Measurements from ENCODE around the gene MYO1E. TPM values are rescaled to one million over a fixed set of nuclear protein-coding genes. Genes with fewer than 3 reads are reported as not detected.
A peak's percentile ranks its signal among the peaks of the same experiment; 100 is the strongest.

Gene MYO1E
- total RNA-seq, 1 donor from 2014 or later = 71.3 TPM

DNA sequence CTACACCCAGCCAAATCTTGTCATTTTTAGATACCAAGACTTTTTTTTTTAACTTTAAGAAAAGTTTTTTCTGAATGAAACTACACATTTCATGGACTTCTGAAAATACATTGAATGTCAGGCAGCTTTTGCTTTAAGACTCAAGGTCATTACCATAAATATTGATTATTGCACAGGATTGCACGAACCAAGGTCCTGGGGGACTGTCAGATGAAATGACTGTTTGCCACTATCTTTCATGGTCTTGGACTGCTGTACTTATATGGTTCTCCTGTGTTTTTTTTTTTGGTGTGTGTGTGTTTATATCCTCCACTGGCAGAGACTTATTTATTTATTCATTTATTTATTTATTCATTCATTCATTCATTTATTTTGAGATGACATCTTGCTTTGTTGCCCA is 6.9 kb upstream of the MYO1E start:
- DNase-seq (ENCODE audit: low spot score) = no peak
- Mint-ChIP-seq H3K27me3 (ENCODE audit: low read depth) (peaks cover 7% of the 10 kb centered on the region), H3K4me3 (ENCODE audit: low read depth) (no peak overlapping the region), H3K36me3 (ENCODE audit: low read depth) (no peaks in the 10 kb centered on the region), H3K27ac (no peak overlapping the region), H3K9me3 (no peaks in the 10 kb centered on the region), H3K4me1 (ENCODE audit: low read depth) (peaks cover 7% of the 10 kb centered on the region)
- intact Hi-C loops (cut with micrococcal nuclease) = loop anchor here (10.0 kb wide), 1 partner anchor 115 kb away; no protein-coding TSS in a partner anchor

DNA sequence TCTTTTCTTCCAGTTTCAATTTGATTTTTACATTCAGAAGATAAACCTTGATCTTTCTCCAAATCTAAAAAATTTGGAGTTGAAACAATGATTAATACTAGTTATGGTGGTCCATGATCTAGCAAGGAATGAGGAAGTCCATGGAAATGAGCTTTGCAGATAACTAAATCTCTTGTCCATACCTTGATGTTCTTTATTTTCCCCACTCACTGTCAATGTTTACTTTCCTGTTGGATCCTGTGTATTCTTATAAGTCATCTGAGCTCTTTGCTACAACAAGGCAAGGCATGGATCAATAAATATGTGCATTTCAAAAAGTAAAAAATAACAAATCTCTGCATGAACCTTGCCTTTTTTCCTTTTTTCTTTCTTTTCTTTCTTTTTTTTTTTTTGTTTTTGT is 6.2 kb upstream of the MYO1E start:
- intact Hi-C loops (cut with micrococcal nuclease) = loop anchor here (10.0 kb wide), 1 partner anchor 116 kb away; no protein-coding TSS in a partner anchor
- Mint-ChIP-seq H3K36me3 (ENCODE audit: low read depth) (no peaks in the 10 kb centered on the region), H3K4me3 (ENCODE audit: low read depth) (no peak overlapping the region), H3K27ac (no peak overlapping the region), H3K4me1 (ENCODE audit: low read depth) (peaks cover 7% of the 10 kb centered on the region), H3K27me3 (ENCODE audit: low read depth) (peaks cover 13% of the 10 kb centered on the region), H3K9me3 (no peaks in the 10 kb centered on the region)
- no peak for DNase-seq (ENCODE audit: low spot score)

DNA sequence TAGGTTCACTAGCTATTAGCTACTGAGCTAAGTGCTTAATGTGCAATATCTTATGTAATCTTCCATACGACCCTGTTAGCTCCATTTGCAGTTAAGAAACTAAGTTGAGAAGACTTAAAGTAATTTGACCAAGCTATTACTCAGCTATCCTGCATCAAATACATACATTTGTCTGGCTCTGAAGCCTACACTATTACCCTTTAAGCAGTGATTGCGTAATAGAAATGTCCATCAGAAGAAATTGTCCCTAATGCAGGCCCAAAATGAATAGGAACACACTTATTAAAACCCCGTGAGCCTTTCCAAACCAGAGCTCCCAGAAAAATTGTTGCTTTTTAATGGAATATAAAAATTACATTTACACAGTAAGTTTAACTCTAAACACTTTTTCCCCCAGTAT is 5.3 kb upstream of the MYO1E start:
- no peaks in the 10 kb centered on the region for H3K9me3 Mint-ChIP-seq
- H3K27me3 Mint-ChIP-seq (ENCODE audit: low read depth) = peaks cover 21% of the 10 kb centered on the region
- intact Hi-C loops (cut with micrococcal nuclease) = loop anchor here (10.0 kb wide), 1 partner anchor 117 kb away; no protein-coding TSS in a partner anchor
- H3K36me3 Mint-ChIP-seq (ENCODE audit: low read depth) = no peaks in the 10 kb centered on the region
- DNase-seq (ENCODE audit: low spot score) = no peak
- peaks cover 8% of the 10 kb centered on the region for H3K4me1 Mint-ChIP-seq (ENCODE audit: low read depth)
- H3K4me3 Mint-ChIP-seq (ENCODE audit: low read depth) = no peak overlapping the region
- H3K27ac Mint-ChIP-seq = no peak overlapping the region

DNA sequence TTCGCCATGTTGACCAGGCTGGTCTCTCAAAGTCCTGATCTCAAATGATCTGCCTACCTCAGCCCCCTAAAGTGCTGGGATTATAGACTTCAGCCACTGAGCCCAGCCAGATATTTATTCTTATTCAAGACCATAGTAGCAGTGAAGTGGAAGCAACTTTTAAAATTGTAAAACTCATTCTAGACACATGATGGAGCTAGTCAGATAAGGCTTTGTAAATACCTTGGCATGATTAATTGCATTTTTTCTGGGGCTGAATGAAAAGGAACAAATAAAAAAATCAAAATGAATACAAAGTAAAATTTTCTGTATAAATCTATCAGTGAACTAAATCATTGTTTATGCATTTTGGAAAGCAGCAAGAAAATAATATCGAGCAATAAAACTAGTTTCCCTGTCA is 4.1 kb upstream of the MYO1E start:
- Mint-ChIP-seq H3K4me1 (ENCODE audit: low read depth) (peaks cover 8% of the 10 kb centered on the region), H3K36me3 (ENCODE audit: low read depth) (peaks cover 3% of the 10 kb centered on the region), H3K4me3 (ENCODE audit: low read depth) (no peak overlapping the region), H3K9me3 (no peaks in the 10 kb centered on the region), H3K27me3 (ENCODE audit: low read depth) (peaks cover 24% of the 10 kb centered on the region), H3K27ac (no peak overlapping the region)
- DNase-seq (ENCODE audit: low spot score) = no peak
- intact Hi-C loops (cut with micrococcal nuclease) = loop anchor here (10.0 kb wide), 1 partner anchor 118 kb away; no protein-coding TSS in a partner anchor

DNA sequence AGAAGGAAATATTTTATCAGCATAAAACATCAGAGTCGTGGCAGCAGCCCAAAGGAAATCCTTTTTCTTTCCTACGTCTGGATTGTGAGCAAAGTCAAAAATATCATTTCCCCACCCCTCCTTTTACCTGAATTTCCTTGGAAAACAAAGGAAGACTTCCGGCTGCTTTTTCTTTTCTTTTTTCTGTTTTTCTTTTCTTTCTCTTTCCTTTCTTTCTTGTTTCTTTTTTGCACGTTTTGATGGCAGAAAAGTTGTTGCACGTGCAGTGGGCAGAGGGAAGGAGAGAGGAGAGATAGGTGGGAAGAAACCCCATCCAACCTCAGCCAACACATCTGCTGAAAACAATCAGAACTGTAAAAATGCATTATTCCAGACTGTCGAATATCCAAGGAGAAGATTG is 544 bp upstream of the MYO1E start:
- H3K4me1 Mint-ChIP-seq (ENCODE audit: low read depth) = peaks cover 31% of the 10 kb centered on the region
- peak overlapping the region; percentile 93 for H3K4me3 Mint-ChIP-seq (ENCODE audit: low read depth)
- no peaks in the 10 kb centered on the region for H3K9me3 Mint-ChIP-seq
- peaks cover 39% of the 10 kb centered on the region for H3K27me3 Mint-ChIP-seq (ENCODE audit: low read depth)
- DNase-seq (ENCODE audit: low spot score) = no peak
- no peak overlapping the region for H3K27ac Mint-ChIP-seq
- peaks cover 15% of the 10 kb centered on the region for H3K36me3 Mint-ChIP-seq (ENCODE audit: low read depth)
- intact Hi-C loops (cut with micrococcal nuclease) = loop anchor here (5.0 to 10.0 kb wide), 3 partner anchors 116 to 196 kb away; no protein-coding TSS in a partner anchor

DNA sequence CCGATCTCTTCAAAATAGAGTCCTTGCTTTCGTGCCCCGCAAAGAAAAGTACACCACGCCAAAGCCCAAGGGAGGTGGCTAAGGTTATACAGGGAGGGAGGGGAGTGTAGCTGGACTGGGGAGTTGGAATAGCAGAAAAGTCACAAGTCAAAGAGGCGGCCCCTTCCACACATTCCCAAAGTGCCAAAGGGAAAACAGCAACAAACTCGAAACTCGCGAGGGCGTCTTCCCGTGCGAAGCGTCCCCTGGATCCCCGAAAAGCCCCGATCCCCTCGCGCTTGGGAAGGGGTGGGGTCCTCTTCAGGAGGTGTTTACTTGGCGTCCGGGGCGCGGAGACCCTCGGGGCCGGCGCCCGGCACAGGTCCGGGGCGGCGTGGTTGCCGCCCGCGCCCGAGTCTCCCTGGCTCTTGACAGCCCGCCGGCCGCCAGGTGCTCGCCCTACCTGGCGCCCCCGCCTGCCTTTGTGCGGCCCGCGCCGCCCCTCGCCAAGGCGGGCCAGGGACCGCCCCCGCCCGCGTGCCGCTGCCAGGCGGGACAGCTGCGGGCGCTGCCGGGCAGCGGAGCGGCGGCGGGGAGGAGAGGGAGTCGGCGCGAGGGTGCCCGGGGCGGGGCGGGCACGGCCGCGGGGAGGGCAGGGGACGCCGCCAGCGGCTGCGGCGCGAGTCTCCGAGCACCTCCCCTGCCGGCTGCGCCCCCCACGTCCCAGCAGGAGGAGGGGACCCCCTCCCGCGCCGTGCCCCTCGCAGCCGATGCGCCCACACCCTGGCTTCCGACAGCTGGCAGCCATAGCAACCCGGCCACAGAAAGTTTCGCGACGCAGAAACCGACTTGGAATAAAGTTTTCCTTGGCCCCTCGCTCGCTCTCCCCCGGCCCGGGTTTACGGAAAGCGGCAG is 966 bp downstream of the MYO1E start:
- Mint-ChIP-seq H3K9me3 (no peaks in the 10 kb centered on the region), H3K36me3 (ENCODE audit: low read depth) (peaks cover 15% of the 10 kb centered on the region), H3K27me3 (ENCODE audit: low read depth) (peaks cover 37% of the 10 kb centered on the region), H3K27ac (peak overlapping the region; percentile 77), H3K4me3 (ENCODE audit: low read depth) (peak overlapping the region; percentile 95), H3K4me1 (ENCODE audit: low read depth) (peaks cover 31% of the 10 kb centered on the region)
- intact Hi-C loops (cut with micrococcal nuclease) = loop anchor here (5.0 to 10.0 kb wide), 3 partner anchors 114 to 194 kb away; no protein-coding TSS in a partner anchor
- DNase-seq (ENCODE audit: low spot score) = no peak

DNA sequence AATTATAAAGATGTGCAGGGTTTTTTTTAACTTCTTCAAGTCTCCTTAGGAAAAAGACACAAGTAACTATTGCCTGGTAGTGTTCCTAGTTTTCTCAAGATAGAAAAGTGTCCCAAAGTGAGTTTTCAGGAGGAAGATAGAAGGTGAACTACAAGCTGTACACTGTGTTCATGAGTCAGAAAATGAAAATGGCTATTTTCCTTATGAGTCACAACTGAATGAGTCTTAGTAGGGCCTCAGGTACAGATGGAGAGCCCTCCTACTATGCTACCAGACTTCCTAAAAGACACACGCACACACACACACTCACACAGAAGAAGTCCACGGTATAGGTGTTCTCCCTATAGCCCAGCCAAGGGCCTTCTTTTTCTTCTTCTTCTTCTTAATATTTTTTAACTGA is 3.1 kb downstream of the MYO1E start:
- DNase-seq (ENCODE audit: low spot score) = no peak
- Mint-ChIP-seq H3K27ac (no peak overlapping the region), H3K36me3 (ENCODE audit: low read depth) (peaks cover 17% of the 10 kb centered on the region), H3K9me3 (no peaks in the 10 kb centered on the region), H3K4me3 (ENCODE audit: low read depth) (no peak overlapping the region), H3K27me3 (ENCODE audit: low read depth) (peaks cover 36% of the 10 kb centered on the region), H3K4me1 (ENCODE audit: low read depth) (peaks cover 31% of the 10 kb centered on the region)
- intact Hi-C loops (cut with micrococcal nuclease) = no loop called here

DNA sequence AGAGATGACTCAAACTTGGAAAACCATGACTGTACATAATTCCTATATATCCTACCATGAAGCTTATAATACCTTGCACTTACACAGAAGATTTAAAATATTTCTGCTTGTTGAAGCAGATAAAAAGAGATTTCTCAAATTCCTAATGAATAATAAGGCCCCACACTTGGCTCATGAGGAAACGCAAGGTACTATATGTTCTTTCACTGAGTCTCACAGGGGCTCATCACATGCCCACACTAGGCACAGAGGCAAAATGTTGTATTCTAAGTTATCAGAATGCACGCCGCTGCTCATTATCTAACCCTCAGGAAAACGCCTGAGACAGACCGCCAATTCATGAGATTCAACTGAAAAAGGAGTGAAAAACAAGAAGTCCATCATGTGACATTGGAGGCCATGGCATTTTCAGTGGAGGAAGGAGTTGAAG is 5.6 kb downstream of the MYO1E start:
- intact Hi-C loops (cut with micrococcal nuclease) = no loop called here
- DNase-seq (ENCODE audit: low spot score) = no peak
- no peaks in the 10 kb centered on the region for H3K9me3 Mint-ChIP-seq

DNA sequence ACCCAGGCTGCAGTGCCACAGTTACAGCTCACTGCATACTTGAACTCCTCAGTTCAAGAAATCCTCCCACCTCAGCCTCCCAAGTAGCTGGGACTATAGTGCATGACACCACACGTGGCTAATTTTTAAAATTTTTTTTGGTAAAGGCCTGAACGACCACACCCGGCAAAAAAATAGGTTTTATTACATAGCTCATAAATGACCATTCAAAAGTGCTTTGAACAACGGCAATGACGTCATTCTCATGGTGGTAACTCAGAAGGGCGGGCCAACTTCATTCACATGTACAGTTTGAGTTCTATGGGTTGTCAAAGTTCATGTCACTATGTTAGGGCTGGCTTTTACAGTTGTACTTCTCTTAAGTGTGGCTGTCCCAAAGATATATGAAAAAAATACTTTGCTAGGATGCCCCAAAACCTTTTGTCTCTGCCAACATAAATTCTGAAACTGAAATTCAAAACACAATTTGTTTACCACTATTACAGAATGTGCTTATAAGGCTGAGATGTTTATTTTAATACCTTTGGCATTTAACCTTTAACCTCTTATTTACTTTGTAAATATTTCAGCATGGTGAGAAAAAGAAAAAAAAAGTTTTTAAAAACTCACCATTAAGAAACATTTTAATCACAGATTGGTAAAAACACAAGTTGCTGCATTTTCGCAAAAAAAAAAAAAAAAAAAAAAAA is 6.2 kb downstream of the MYO1E start:
- intact Hi-C loops (cut with micrococcal nuclease) = no loop called here
- H3K27ac Mint-ChIP-seq = no peak overlapping the region
- no peak for DNase-seq (ENCODE audit: low spot score)
- H3K4me3 Mint-ChIP-seq (ENCODE audit: low read depth) = no peak overlapping the region
- peaks cover 24% of the 10 kb centered on the region for H3K4me1 Mint-ChIP-seq (ENCODE audit: low read depth)
- H3K36me3 Mint-ChIP-seq (ENCODE audit: low read depth) = peaks cover 14% of the 10 kb centered on the region
- peaks cover 25% of the 10 kb centered on the region for H3K27me3 Mint-ChIP-seq (ENCODE audit: low read depth)
- H3K9me3 Mint-ChIP-seq = no peaks in the 10 kb centered on the region

More for the DNA sequence above, 5.6 kb downstream of the MYO1E start:
- no peak overlapping the region for H3K4me3 Mint-ChIP-seq (ENCODE audit: low read depth)
- H3K4me1 Mint-ChIP-seq (ENCODE audit: low read depth) = peaks cover 24% of the 10 kb centered on the region
- H3K27me3 Mint-ChIP-seq (ENCODE audit: low read depth) = peaks cover 25% of the 10 kb centered on the region
- peaks cover 15% of the 10 kb centered on the region for H3K36me3 Mint-ChIP-seq (ENCODE audit: low read depth)
- H3K27ac Mint-ChIP-seq = no peak overlapping the region

DNA sequence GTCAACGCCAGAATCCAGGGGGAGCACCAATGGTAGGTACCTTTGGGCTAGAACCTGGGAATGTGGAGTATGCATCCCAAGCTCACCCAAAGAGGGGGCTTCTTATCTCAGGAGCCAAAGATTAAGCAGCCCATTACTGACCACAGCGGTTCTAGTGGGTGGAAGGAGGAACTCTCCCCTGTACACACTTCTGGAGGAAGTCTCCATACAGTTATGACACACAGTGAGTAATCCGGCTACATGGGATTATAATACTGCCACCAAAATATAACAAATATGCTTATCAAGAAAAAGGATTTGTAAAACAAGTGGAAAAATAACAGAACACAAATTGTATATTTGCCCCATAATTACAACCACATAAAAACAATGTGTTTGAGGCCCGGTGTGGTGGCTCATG is 8.4 kb downstream of the MYO1E start:
- no peak for DNase-seq (ENCODE audit: low spot score)
- no peak overlapping the region for H3K4me3 Mint-ChIP-seq (ENCODE audit: low read depth)
- peaks cover 6% of the 10 kb centered on the region for H3K36me3 Mint-ChIP-seq (ENCODE audit: low read depth)
- H3K4me1 Mint-ChIP-seq (ENCODE audit: low read depth) = peaks cover 9% of the 10 kb centered on the region
- H3K27me3 Mint-ChIP-seq (ENCODE audit: low read depth) = peaks cover 26% of the 10 kb centered on the region
- no peaks in the 10 kb centered on the region for H3K9me3 Mint-ChIP-seq
- no peak overlapping the region for H3K27ac Mint-ChIP-seq
- intact Hi-C loops (cut with micrococcal nuclease) = no loop called here

DNA sequence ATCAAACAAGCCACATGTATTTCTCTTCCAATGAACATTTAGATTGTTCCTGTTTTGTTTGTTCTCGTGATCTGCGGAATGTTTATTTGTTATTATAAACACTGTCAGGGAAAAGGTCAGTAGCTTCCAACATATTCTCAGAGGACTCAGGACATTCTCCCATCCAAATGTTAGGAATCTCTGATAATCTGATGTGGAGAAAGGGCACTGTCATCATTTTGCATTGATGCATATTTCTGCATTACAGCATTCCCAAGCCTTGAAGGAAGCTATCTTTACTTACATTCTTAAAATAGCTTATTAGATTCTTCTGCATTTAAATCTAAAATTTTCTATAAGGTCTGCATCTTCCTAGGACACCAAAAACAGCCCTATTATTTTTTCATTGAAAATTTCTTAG is 10.3 kb downstream of the MYO1E start:
- intact Hi-C loops (cut with micrococcal nuclease) = no loop called here
- Mint-ChIP-seq H3K36me3 (ENCODE audit: low read depth) (peaks cover 12% of the 10 kb centered on the region), H3K27me3 (ENCODE audit: low read depth) (peaks cover 30% of the 10 kb centered on the region), H3K4me3 (ENCODE audit: low read depth) (no peak overlapping the region), H3K27ac (no peak overlapping the region), H3K9me3 (no peaks in the 10 kb centered on the region), H3K4me1 (ENCODE audit: low read depth) (peaks cover 4% of the 10 kb centered on the region)
- DNase-seq (ENCODE audit: low spot score) = no peak

DNA sequence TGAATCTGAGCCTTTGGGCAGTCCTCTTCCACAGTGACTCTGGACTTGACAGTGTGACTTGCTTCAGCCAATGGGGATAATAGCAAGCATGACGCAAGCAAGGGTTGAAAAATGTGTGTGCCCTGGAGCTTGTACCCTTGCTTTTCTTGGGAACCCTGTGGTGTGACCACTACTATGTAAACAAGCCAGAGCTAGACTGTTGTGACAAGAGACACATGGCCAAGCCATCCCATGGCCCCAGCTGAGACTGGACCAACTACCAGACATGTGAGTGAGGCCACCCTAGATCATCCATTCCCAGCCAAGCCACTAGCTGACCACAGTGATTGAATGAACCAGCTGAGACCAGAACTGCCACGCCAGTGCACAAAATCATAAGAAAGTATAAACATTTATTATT is 11.8 kb downstream of the MYO1E start:
- Mint-ChIP-seq H3K36me3 (ENCODE audit: low read depth) (peaks cover 9% of the 10 kb centered on the region), H3K4me3 (ENCODE audit: low read depth) (no peak overlapping the region), H3K9me3 (no peaks in the 10 kb centered on the region), H3K27me3 (ENCODE audit: low read depth) (peaks cover 31% of the 10 kb centered on the region), H3K27ac (no peak overlapping the region), H3K4me1 (ENCODE audit: low read depth) (peaks cover 4% of the 10 kb centered on the region)
- no peak for DNase-seq (ENCODE audit: low spot score)
- intact Hi-C loops (cut with micrococcal nuclease) = no loop called here

DNA sequence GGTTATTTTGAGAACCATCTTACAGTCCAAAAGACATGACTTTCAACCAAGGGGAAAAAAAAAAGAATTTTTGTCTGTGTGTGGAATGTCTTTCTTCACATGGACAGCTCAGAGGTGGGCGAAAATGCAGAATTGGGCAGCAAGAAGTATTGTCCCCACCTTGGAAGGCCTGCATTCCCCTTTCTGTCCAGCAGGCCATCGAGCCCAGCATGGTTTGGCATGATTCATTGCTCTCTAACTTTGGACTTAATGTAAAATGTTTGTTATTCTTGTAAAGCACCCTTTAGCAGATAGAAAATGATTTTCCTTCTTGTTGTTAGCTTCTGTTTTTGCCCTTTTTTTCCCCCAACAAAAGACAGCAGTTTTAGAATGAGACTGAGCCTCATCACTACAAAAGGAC is 12.4 kb downstream of the MYO1E start:
- DNase-seq (ENCODE audit: low spot score) = no peak
- H3K4me1 Mint-ChIP-seq (ENCODE audit: low read depth) = peaks cover 9% of the 10 kb centered on the region
- peaks cover 11% of the 10 kb centered on the region for H3K36me3 Mint-ChIP-seq (ENCODE audit: low read depth)
- H3K27ac Mint-ChIP-seq = no peak overlapping the region
- intact Hi-C loops (cut with micrococcal nuclease) = no loop called here
- H3K9me3 Mint-ChIP-seq = no peaks in the 10 kb centered on the region
- H3K27me3 Mint-ChIP-seq (ENCODE audit: low read depth) = peaks cover 35% of the 10 kb centered on the region
- H3K4me3 Mint-ChIP-seq (ENCODE audit: low read depth) = no peak overlapping the region

Measured in activated T-helper 2 cell treated with anti-CD3 and anti-CD28 coated beads, Interferon-gamma antibody, Interleukin-2, Interleukin-4, amounts not matched to agents 10 μg/mL and 5 μg/mL and 100 μg/mL, durations not matched to agents 14 hours and 24 hours and 36 hours (primary cell).